Kidney capillary endothelial cell (primary cell): ENCODE measurements around the gene ITGA6.

Source experiments
- DNase-seq: peaks from one replicate; pipeline ENCODE4 v3.0.0-alpha.2; 2018; ENCODE audit warnings: low spot score

ITGA6 gene

GRCh38 chr2:172465417-172466334 lies 38.3 kb downstream of the ITGA6 start:
- peak; percentile 76 for DNase-seq

- no peak for DNase-seq
These were observed 40.0 kb downstream of the ITGA6 start for GRCh38 chr2:172467382-172467781.

DNA sequence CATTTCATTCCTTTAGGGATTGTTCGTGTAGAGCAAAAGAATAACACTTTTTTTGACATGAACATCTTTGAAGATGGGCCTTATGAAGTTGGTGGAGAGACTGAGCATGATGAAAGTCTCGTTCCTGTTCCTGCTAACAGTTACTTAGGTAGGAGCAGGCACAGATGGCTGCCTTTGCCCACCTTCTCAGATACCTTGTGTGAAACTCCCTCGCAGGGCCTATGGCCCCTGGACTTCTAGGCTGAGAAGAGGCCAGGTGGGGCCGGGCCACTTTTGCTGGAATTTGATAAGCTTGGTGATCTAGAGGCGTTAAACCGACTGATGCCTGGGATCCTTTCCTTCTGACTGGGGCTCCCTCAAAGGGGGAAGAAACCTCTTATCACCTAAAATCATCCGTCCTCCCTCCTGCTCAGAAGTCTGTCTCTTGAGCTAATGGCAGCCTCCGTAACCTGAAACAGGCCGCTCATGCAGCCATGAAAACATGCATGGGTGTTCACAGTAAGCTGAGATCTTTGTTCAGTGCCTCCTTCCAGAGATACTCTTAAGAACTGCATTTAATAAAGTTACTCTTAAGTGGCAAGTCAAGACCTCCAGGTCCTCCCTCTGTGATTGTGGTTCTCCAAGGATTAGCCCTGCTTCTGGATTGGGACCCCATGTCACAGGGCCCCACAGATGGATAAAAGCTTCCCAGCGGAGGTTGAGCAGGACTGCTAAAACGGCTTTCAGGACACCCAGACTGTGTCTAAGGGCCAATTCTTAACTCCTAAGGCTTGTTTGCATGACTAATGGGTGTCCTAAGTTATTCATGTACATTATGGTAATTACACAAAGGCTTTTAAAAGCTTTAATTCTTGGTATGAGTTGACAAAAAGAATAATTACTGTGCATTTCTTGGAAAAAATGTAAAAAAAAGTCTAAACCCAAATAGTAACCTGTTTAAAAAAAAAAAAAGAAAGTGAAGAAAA lies 43.9 kb downstream of the ITGA6 start:
- DNase-seq, result no peak

DNA sequence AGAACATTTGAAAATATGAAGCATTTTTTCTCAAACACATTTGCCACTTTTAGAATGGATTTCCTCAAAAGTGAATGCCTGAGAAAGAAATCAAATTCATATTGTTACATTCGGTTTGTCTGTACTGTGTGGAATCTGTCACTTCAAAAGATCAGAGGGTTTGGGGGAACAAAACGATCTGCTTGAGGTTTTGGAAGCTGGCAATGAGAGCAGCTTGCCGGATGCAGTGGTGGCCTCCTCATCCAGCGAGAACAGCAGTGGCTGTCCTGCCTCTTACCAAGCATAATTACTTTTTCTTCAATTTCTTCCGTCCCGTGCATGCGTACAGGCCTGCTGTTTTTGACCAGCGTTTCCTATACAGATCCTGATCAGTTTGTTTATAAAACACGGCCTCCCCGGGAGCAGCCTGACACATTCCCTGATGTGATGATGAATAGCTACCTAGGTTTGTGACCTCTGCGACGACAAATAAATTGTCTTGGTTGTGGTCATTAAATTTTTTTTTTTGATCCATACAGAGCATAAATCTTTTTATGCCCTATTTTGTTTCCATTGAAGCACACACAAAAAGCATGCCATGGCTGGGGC lies 45.2 kb downstream of the ITGA6 start:
- DNase-seq, result no peak

DNA sequence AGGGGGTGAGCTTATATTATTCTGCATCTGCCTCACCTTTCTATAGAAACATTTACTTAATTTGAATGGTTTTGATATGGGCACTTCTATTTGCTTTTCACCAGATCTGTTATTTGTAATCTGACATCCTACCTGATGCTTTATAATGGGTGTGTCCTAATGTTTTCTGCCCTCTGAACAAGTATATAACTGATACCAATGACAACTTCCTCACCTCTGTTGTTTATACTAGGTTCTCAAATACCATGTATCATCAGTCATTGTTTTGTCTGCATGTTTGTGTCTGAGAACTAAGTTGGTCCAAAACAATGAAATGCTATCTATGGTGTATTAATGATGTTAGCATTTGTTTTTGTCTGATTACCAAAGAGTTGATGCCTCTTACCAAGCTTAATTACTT lies 45.8 kb downstream of the ITGA6 start:
- no peak for DNase-seq

- no peak for DNase-seq
These were observed 51.0 kb downstream of the ITGA6 start for GRCh38 chr2:172478353-172478752.

- peak; percentile 67 for DNase-seq
These were observed 53.2 kb downstream of the ITGA6 start for GRCh38 chr2:172480301-172481218.

GRCh38 chr2:172481507-172482262 lies 54.3 kb downstream of the ITGA6 start:
- DNase-seq, result no peak

- DNase-seq, result no peak
These were observed 56.9 kb downstream of the ITGA6 start for GRCh38 chr2:172484253-172484652.

- DNase-seq, result no peak
These were observed 57.3 kb downstream of the ITGA6 start for GRCh38 chr2:172484706-172485105.

- no peak for DNase-seq
These were observed 61.2 kb downstream of the ITGA6 start for GRCh38 chr2:172488556-172488955.

DNA sequence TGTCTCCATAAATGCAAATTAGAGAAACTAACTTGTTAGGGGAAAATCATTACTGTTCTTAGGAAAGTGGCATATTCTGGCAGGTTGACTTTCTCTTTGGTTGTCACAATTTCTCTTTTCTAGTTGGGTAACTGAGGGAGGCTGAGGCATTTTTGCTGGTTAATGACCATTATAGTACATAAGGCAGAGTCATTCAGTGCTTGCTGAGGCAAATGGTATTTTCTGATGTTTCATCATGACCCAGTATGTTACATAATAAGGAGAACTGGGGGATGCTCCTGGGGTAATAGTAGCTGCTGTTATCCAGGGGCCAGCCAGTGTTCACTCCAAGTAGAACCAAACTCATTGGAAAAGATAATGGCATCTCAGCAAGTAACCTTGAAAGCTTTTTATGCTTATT lies 62.3 kb downstream of the ITGA6 start:
- no peak for DNase-seq

DNA sequence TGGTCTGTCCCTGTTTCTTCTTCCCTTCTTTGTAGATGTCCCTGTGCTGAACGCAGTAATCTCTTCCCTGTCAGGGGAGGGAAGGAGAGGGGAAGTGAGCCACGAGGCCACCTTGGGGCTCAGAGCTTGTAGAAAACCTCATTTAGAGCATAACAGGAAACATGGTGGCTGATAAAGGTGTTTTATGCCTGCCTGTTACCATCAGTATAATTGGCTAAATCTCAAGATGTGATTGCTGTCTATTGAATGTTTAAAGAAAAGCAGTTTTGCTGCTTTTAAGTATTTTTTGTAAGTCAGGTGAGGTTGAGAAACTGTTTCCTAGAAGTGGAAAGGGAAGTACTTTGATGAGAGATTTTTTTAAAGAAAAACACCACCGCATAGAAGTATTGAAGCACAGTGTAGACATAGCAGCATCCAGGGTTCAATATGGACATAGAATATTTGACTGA lies 68.8 kb downstream of the ITGA6 start:
- DNase-seq, result no peak

GRCh38 chr2:172507199-172507598 lies 79.8 kb downstream of the ITGA6 start:
- DNase-seq, result no peak

GRCh38 chr2:172510088-172510487 lies 82.7 kb downstream of the ITGA6 start:
- DNase-seq, result no peak

GRCh38 chr2:172510548-172510947 lies 83.2 kb downstream of the ITGA6 start:
- no peak for DNase-seq

DNA sequence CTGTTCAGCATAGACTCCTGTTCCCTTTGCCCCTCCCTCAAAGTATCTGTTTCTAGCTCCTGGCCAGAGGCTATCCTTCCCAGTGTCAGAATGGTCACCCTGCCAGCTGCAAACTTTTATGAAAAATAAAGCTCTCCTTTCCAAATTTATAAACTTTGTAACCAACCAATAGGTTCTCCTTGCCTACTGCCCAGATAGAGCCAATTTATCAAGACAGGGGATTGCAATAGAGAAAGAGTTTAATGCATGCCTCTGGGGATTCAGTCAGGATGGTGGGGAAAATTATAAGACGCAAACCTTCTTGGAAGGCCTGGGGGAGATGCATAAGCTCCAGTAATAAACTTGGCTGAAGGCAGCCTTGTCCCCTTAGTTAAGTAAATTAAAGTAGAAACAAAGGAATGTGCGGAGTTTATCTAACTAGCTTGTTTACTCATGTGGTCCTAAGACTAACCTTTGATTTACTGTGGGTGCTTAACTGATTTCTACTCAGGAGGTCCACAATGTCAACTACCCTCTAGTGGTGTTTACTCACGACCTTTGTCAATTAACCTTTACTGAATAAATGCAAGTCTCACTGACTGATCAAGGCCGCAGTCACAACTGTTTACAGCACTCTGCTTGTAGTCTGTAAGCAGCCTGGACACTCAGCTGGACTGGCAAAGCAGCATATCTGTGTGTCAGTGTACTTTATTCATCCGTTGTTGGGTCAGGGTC lies 85.6 kb downstream of the ITGA6 start:
- DNase-seq, result no peak

DNA sequence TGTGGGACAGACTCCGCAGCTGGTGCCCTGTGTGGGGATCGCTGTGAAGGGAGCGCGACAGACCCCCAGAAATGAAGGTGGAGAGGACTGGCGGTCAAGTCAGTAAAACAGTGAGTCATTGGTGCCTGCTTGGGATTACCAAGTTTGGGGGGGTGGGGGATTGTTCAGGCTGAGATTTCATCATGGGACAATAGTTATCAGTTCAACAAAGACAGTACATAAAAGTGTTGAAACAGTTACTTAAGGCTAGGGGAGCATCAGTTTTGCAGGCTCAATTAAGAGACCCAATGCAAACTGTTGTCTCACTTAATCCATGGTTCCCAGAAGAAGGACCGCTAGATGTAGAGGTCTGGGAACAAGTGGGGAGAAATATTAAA lies 86.1 kb downstream of the ITGA6 start:
- no peak for DNase-seq

DNA sequence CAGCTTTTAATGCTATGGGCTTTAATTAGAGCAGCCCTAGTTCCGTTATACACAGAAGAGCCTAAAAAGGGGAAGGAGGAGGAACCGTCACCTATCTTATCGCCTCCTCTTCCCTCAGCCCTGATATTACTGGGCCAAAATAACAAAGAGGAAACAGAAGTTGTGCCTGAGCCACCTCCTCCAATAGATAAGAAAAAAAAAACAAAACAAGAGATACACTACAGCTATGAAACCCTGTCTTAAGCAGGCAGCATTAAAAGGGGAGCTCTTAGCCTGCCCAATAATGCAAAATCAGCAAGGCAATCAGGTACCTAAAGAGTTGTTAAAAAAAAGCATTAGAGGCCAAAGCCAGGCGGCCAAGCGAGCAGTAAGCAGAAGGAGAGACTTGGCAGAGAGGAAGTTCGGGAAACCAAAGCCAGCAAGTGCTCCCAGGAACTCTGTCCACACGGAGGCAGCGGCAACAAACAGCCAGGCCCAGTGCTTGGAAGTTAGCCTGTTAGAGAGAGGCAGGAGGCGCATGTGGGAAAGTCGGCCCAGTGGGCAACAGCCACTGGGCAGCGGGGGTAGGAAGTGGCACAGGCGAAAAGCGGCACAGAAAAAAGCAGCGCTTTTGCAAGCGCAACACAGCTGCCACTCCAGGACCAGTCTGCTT lies 86.7 kb downstream of the ITGA6 start:
- no peak for DNase-seq
